AG10803 (cell line): Measurements from ENCODE around the gene BMPR1B.

Experiments
- DNase-seq: peaks from one replicate; pipeline ENCODE4 v3.0.0; 2010; ENCODE audit warnings: low read depth
- H3K4me3 ChIP-seq: 2 replicates; pipeline ENCODE4 v1.5.1; 2011; ENCODE audit warnings: mild to moderate bottlenecking, low read length, control low read depth
- CTCF ChIP-seq: conservative IDR thresholded peaks from 2 replicates; pipeline ENCODE4 v1.5.1; 2011; ENCODE audit warnings: mild to moderate bottlenecking, low read length, control low read depth, inconsistent platforms

Gene BMPR1B

GRCh38 chr4:95007998-95008397, 250.2 kb downstream of the BMPR1B start:
- TF ChIP-seq CTCF = no peak
- DNase-seq = no peak
- no peak overlapping the region for H3K4me3 ChIP-seq

DNA sequence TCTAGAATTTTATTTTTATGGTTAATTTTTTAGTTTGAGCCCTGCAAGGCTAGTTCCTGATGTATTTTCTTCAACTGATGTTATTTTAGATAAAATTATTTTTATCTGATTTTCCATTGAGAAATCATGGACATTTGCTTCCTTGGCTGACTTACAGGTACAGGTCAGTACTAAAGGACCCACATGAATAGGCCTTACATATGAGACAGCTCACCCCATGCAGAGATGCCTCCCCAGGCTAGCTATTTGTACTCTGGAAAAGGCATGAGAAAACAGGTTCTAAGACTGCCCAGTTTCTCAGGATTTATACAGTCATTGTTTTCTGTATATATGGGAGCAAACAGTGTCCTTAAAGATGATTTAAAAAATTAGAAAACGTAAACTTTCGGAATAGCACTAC, 255.5 kb downstream of the BMPR1B start:
- DNase-seq = no peak
- H3K4me3 ChIP-seq = no peak overlapping the region
- TF ChIP-seq CTCF = no peak

GRCh38 chr4:95014068-95014467, 256.3 kb downstream of the BMPR1B start:
- no peak overlapping the region for H3K4me3 ChIP-seq
- no peak for TF ChIP-seq CTCF
- no peak for DNase-seq

DNA sequence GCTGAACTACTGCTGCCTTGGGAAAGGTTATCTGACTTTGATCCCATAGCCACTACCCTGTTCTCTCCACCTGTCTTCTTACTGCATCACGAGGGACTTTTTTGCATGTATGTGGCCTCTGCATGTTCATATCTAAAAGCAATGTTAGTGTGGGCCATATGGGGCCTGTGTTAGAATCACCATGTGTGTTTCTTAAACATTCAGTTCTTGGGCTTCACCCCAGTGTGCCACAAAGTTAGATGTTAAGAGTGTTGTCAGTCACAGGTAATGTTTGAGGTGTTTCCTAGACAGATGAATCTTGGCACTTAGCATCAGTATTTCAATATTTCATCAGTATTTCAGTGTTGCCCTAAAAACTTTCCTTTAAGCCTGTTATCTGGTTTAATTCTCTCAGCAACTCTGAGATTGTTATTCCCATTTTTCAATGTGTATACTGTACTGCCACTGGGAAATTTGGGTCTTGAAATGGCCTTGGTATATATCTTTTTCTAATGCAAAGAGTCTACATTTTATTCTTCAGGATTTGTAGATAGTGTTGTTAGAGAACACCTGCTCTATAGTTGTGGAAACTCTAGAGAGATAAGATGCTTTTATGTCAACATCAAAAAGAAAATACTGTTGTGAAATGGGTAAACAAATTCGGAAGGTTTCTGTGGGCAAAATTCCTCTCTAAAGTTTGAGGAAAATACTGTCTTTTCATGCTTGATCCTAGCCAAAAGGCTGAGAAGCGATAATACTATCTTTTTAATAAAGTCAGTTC, 259.7 kb downstream of the BMPR1B start:
- DNase-seq = no peak
- no peak for TF ChIP-seq CTCF
- H3K4me3 ChIP-seq = no peak overlapping the region

- no peak for DNase-seq
- TF ChIP-seq CTCF = no peak
- no peak overlapping the region for H3K4me3 ChIP-seq
Measured at GRCh38 chr4:95018785-95019184, 261.0 kb downstream of the BMPR1B start.

GRCh38 chr4:95020521-95020920, 262.8 kb downstream of the BMPR1B start:
- DNase-seq = no peak
- no peak for TF ChIP-seq CTCF
- H3K4me3 ChIP-seq = no peak overlapping the region

- no peak for DNase-seq
- no peak overlapping the region for H3K4me3 ChIP-seq
- TF ChIP-seq CTCF = no peak
Measured at GRCh38 chr4:95021099-95021498, 263.3 kb downstream of the BMPR1B start.
